DOHH2 (cell line): ENCODE measurements around the gene DNER.
A peak's percentile ranks its signal among the peaks of the same experiment; 100 is the strongest.

Source experiments
- EZH2phosphoT487 ChIP-seq: fragments of 200-600 bp; sonication (generic); IDR thresholded peaks from 2 replicates; pipeline ENCODE4 v1.6.1; 2017; ENCODE audit warnings: borderline replicate concordance, mild to moderate bottlenecking, antibody characterized with exemption, low read length, moderate library complexity, mixed read lengths
- TF ChIP-seq, protein P1 (sequence below): fragments of 200-600 bp; sonication (generic); IDR thresholded peaks from one replicate; pipeline ENCODE4 v1.5.1; 2014; ENCODE audit warnings: antibody characterized with exemption, mild to moderate bottlenecking, low read depth, low read length; ENCODE audit not compliant: poor library complexity, severe bottlenecking

DNA sequence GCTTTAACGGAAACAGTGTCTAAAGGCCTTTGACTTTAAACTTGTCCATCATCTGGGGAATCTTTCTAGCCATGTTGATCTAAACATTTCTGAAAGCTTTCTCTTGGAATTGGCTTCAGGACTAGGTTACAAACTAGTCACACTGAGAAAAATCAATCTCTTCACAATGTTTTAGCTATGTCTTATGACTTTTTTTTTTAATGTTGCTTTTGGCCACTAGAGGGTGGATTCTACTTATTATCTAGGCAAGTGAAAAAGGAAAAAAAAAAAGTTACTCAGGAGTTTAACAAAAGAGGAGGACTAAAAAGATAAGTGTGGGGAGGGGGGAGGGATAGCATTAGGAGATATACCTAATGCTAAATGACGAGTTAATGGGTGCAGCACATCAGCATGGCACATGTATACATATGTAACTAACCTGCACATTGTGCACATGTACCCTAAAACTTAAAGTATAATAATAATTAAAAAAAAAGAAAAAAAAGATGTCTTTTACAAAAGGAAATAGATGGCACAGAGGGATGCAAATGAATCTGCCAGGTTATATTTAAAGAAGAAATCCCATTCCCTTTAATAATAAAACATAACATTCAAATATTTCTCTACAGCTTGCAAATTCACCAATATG lies 282.9 kb downstream of the DNER start:
- TF ChIP-seq, protein P1, sequence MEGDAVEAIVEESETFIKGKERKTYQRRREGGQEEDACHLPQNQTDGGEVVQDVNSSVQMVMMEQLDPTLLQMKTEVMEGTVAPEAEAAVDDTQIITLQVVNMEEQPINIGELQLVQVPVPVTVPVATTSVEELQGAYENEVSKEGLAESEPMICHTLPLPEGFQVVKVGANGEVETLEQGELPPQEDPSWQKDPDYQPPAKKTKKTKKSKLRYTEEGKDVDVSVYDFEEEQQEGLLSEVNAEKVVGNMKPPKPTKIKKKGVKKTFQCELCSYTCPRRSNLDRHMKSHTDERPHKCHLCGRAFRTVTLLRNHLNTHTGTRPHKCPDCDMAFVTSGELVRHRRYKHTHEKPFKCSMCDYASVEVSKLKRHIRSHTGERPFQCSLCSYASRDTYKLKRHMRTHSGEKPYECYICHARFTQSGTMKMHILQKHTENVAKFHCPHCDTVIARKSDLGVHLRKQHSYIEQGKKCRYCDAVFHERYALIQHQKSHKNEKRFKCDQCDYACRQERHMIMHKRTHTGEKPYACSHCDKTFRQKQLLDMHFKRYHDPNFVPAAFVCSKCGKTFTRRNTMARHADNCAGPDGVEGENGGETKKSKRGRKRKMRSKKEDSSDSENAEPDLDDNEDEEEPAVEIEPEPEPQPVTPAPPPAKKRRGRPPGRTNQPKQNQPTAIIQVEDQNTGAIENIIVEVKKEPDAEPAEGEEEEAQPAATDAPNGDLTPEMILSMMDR: peak; percentile 57
- no peak for TF ChIP-seq EZH2phosphoT487
